GM19023 (cell line): ENCODE data around the gene KLHL7.
"Not testable (repeated sequence)": the region's sequence is repeated elsewhere in the genome, so short reads cannot be mapped to it uniquely, and the experiment has no call there.

Source experiments
- ATAC-seq: cut with Tn5 transposase; IDR thresholded peaks from one replicate; pipeline ENCODE4 v1.9.1; 2021; ENCODE audit warnings: mild to moderate bottlenecking, moderate library complexity; ENCODE audit not compliant: unreplicated experiment

Gene KLHL7

DNA sequence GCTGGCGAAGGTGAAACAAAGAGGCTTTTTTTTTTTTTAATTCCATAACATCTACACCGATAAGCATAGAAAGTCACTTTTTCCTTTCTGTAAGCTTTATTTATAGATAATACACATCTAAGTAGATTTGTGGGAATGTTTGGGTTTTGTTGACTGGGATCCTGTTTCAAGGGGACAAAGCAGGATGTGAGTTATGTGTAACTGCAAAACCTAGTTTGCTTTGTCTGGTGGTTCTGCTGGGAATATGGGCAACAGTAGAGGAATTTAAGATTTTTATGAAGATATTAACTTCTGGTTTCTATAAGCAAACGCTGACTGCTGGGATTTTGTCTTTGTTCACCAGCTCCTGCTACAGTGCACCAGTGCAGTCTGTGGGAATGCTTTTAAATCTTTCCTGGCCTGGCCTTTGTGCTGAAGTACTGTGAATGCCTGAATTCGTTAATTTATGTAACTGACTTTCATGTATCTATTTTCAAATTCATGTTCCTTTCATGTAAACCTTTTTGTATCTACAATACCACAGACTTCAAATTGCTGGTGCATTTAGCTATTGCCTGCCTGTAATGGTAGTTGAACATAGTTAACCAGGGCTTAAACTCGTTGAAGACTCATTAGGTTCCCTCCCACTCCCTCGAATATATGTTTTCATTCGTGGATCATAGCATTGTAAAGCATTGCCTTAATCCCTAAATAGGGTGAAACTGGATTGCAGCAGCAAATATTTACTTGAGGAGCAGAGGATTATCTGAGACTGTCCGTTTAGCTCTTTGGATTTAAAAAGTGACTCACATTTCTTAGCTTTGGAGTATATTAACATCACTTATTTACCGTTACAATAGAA is 1.5 kb downstream of the KLHL7 start:
- no peak for ATAC-seq

DNA sequence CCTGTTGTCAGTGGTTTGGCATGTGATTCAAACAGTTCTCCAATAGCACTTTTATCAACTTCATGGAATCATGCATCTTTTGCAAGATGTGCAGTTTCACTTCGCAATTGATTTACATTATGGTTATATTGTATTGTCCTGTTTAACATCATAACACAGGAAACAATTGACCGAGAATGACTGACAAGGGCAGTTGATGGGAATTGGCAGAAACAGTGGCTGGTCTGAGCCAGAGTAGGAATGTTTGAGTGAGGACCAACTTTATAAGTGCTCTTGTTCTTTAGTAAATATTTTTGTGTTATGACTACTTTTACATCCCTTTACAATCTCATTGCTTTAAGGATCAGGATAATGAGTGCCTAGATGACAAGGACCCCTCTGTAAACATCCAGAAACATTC is 2.2 kb downstream of the KLHL7 start:
- no peak for ATAC-seq

DNA sequence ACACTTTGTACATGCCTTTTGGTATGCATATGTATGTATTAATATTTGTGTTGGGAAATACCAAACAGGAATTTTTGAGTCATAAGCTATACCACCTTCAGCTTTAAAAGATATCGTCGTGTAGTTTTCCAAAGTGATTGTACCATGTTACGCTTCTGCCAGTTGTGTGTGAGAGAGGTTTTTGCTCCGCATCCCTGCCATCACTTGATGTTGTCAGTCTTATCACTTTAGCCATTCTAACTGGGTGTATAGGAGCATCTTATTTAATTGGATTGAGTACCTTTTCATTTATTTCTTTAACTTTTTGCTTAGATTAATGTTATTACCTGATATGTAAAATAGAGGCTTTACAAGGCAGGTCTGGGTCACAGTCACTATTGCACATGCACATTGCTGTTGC is 3.4 kb downstream of the KLHL7 start:
- no peak for ATAC-seq

DNA sequence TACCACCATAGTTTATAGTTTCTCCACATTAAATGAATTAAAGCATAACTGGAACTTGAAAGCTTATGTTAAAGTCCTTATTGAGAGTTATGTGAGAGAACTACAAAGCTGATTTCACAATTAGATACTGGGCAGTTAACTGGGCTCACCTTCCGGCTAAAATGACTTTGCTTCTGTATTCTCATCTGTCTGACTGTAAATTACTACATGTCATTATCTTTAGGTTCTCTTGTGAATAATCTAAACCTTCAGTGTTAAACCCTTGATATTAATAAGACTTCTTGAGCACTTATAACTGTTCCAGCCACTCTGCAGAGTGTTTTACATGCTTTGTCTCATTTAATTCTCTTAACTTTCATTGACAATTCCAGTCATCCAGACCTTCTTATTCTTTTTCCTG is 3.9 kb downstream of the KLHL7 start:
- no peak for ATAC-seq

DNA sequence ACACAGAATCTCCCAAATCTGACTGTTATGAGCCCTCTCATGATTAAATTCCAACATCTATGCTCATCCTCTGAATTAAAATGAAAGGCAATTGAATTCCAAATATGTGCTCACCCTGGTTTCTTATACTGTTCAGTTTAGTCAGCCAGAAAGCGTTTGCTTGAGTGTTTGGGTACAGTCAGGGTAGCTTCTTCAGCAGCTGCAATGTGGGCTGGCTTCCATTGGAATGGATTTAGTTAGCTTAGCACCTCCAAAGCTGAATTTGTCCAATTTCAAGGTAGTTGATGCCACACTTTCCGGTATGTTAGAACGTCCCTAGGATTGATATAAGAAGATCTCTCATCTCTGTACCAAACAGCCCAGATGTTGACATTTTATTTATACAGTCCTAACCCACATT is 9.3 kb downstream of the KLHL7 start:
- ATAC-seq = no peak

DNA sequence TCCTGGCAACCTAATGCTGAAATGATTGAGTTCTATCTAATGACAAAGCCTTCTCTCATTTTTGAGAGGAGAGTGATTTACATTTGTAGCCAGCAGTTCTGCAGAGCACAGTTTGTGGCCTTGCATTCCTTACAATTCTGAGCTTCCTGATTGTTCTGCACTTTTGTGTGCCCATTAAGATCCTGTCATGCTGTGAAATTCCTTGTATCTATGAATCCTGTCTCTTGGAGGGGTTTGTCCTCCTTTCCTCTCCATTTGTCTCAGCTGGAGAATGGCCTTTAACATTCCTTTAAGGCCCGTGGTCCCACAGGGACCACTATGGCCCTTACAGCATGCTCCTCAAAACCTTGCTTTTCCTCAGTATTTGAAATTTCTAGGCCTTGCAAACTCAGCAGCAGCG is 10.4 kb downstream of the KLHL7 start:
- no peak for ATAC-seq

DNA sequence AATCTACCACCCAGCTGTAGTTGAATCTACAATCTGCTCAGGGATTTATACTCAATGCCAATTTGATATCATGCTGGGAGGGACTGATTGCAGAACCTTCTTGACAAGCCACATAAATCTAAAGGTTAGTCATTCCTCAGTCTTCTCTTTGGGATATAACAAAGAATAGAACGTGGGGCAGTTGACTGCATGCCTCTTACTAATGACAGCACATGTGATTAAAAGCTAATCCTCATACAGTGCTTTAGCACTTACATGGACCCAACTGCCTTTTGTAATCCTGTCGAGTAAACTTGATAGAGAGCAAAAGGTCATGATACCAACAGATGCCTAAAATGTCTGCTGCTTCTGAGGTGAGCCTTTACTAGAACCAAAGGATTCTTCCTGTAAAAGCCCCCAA is 12.3 kb downstream of the KLHL7 start:
- no peak for ATAC-seq

DNA sequence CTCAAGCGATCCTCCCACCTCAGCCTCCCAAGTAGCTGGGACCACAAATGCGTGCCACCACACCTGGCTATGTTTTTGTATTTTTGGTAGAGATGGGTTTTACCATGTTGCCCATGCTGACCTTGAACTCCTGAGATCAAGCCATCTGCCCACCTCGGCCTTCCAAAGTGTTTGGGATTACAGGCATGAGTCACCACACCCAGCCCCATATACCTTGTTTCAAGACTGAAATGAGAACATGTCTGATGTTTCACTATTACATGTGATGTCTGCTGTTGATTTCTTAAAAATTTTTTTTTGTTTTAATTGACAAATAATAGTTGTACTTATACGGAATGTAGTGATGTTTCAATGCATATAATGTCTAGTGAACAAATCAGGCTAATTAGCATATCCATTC is 14.5 kb downstream of the KLHL7 start:
- ATAC-seq = no peak

DNA sequence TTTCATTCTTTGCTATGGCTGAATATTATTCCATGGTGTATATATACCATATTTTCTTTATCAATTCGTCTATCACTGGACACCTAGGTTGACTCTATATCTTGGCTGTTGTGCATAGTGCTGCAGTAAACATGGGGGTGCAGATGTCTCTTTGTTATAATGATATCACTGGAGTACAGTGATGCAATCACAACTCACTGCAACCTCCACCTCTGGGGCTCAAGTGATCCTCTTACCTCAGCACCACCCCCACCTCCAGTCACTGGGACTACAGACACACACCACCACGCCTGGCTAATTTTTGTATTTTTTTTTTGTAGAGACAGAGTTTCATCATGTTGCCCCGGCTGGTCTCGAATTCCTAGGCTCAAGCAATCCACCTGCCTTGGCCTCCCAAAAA is 15.6 kb downstream of the KLHL7 start:
- ATAC-seq = no peak

DNA sequence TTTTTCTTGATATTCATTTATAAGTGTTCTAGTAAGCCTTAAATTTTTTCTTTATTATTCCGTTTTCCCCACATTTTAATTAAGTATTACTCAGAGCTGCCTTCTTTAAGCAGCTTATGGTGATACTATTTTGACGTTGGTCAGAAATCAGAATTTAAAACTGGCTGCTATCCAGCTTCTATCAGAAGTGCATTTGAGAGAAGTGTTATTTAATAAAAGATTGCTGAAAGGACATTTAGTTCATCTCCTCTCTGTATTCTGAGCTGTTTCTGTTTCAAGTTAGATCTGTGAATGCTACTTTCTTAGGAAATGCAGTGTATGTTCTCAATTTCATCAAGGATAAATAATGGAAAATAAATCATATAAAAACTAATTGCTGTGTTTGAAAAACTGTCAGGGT is 17.4 kb downstream of the KLHL7 start:
- ATAC-seq = no peak

DNA sequence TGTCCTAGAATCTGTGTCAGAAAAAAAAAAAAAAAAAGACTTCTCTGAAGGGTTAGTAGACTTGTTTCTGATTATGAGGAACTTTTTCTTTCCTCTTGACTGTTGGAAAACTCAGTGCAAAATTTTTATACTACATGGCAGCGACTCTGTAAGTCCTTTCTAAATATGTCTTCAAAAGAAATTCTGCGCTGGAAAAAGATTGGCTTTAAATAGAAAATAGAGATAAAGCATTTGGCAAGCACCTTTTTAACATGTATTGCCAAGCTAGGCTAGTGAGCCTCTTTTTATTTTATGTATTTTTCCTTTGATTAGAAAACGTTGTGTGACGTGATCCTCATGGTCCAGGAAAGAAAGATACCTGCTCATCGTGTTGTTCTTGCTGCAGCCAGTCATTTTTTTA is 17.9 kb downstream of the KLHL7 start:
- no peak for ATAC-seq

DNA sequence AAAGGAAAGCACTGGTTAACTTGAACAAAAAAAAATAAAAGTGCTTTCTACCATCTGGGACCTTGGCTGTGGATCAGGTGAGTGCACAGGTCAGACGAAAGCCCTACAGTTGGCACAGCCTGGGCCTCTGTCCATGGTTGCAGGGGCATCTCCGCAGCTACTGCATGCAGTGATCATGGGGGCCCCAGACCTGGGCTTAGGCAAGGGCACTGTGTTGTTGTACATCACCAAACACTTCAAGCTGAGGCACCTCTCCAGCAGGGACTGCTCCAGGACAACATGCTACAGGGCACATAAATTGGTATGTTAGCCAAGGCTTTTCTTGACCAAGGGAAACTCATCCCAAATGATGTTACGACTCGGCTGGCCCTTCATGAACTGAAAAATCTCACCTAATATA is 23.5 kb downstream of the KLHL7 start:
- no peak for ATAC-seq

DNA sequence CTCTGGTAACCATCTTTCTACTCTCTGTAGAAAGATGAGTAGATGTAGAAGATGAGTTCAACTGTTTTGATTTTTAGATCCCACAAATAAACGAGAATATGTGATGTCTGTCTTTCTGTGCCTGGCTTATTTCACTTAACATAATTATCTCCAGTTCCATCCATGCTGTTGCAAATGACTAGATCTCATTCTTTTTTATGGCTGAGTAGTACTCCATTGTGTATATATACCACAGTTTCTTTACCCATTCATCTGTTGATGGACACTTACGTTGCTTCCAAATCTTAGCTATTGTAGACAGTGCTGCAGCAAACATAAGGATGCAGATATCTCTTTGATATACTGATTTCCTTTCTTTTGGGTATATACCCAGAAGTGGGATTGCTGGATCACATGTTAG is 26.2 kb downstream of the KLHL7 start:
- not testable (repeated sequence) for ATAC-seq

DNA sequence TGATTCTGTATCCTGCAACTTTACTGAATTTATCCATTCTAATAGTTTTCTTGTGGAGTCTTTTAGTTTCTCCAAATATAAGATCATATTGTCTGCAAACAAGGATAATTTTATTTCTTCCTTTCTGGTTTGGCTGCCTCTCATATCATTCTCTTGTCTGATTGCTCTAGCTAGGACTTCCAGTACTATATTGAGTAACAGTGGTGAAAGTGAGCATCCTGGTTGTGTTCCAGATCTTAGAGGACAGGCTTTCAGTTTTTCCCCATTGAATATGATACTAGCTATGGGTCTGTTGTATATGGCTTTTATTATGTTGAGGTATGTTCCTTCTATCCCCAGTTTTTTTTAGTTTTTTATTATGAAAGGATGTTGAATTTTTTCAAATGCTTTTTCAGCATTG is 28.2 kb downstream of the KLHL7 start:
- no peak for ATAC-seq

DNA sequence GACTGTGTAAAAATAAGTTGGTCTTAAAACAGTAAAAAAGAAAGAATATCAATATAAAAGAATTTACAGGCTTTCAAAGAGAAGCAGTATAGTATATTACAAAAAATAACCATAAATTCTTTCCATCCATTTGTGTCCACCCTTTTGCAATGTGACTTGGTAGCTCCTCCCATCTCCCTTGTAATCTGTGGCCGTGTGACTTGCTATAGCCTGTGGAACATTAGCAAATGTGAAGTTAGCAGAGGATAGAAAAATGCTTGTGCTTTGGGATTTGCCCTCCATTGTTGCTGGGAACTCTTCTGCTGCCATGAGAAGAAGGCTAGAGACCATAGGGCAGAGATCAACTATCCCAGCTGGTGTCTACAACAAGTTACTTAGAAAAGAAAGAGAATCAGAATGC is 30.2 kb downstream of the KLHL7 start:
- ATAC-seq = no peak

DNA sequence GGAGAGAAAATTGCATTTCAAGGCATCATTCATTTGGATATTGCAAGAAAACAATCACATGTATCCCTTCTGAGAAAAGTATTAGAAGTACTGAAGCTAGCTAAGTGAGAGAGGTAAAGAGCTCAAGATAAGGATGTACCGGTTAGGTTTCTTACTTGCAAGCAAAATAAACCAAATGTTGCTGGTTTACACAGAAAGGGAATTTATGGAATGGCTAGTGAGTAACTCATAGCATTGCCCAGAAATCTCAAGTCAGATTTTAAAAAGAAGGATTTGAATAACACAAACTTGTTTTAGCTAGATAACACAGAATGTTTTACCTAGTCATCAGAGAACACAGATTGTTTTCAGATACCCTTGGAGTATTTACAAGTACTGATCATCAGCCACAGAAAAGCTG is 30.6 kb downstream of the KLHL7 start:
- ATAC-seq = no peak

DNA sequence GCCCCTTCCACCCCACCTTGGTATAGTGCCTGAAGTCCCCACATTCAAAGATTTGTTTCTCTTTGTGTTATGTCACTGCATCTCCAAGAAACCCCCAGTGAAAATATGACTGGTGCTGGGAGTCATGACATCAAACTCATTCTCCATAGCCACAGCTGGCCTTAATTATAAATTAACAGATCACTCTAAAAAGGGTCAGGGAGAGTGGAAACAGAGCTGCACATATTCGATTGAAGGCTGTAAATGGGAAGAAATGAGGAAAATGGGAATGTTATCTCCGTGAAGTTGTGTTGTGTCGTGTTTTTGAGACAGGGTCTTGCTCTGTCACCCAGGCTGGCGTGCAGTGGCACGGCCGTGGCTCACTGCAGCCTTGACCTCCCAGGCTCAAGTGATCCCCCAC is 52.1 kb downstream of the KLHL7 start:
- no peak for ATAC-seq

DNA sequence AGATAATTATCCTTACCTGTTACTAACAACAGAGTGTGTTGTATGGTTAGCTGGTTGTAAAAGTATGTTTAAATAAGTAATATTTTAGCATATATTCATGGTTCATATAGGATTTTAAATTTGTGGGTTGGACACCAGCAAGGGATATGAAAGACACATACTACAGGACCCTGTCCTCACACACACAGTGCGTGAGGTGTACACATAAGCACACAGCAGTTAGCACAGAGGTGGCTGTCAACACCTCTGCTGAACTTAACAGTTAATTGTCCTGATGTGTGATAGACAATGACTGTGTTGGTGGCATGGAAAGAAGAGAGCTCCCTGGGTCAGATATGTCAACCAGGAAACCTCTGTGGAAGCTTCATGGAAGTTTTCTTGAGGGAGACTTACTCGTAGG is 53.0 kb downstream of the KLHL7 start:
- no peak for ATAC-seq

DNA sequence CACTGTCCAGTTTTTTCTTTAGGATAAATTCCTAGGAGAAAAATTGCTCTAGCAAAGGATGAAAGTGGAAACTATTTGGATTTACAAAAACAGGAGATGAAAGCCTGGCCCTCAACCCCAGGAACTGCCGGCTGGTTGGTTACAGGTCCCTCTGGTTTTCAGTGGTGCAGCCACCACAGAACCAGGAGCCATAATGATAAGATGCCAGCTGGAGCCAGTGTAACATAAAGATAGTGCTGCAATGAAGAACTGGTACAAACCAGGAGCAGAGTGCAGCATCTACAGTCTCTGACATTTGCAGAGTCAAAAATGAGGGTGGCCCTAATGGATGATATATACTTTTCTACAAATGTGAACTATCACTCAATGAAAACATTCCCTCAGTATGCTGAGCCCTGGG is 55.9 kb downstream of the KLHL7 start:
- ATAC-seq = no peak

DNA sequence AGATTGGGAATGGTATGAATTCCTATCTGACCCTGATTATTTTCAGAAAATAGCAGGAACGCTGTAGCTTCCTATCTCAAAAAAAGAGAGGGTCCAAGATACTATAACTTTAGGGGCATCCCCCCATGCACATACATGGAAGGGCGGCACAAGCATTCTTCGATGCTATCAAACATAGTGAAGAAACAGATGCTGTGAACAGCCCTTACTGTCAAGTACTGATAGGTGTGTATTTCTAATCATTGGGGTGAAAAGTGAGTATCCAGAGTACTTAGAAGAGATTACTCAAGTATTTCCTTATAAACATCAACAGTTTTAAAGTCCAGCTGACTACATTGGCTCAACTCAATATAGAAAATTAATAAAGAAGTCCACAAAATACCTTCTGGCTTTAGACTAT is 59.3 kb downstream of the KLHL7 start:
- no peak for ATAC-seq

DNA sequence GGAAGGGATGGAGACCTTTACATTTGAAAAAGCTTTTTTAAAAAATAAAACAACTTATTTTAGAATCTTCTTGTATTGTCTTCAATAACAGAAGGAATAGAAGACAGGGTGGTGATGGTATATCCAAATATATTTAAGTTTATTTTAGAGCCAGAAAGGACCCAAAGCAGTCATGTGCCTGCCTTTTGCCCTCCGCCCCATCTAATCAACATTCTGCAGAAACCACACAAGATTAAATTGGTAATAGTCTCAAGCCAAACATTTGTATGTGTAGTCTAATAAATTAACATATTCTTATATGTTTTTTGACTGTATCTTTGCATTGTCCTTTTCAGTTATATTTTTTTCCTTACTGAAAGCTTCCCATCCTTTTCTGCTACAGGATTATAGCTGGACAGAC is 59.7 kb downstream of the KLHL7 start:
- no peak for ATAC-seq

DNA sequence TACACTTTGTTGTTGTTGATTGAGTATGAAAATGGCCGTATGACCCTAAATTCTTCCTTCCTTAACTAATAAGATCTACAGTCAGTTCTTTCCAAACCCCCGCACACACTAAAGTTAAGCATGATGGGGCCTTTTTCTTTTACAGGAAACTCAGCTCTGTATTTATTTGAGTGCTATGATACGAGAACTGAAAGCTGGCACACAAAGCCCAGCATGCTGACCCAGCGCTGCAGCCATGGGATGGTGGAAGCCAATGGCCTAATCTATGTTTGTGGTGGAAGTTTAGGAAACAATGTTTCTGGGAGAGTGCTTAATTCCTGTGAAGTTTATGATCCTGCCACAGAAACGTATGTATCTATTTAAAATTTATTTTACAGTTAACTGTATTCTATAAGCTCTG is 62.1 kb downstream of the KLHL7 start:
- ATAC-seq = no peak
